SK-N-SH treated with all-trans-retinoic acid at 6 μM for 48 hours (cell line): Measurements from ENCODE around the gene CDK10.

ENCODE experiments used
- ATAC-seq: fragments of 200-7000 bp; cut with Tn5 transposase; 3 replicates; pipeline ENCODE4 v1.9.1; 2020; ENCODE audit warnings: mild to moderate bottlenecking, moderate library complexity
- BACH2 ChIP-seq: fragments of 250-450 bp; sonication (Bioruptor Pico); IDR thresholded peaks from 2 replicates; pipeline ENCODE4 v1.9.0; 2021; ENCODE audit warnings: mild to moderate bottlenecking, borderline replicate concordance
- CSRNP3 ChIP-seq: fragments of 250-450 bp; sonication (Bioruptor Pico); IDR thresholded peaks from 2 replicates; pipeline ENCODE4 v1.5.1; 2021; ENCODE audit warnings: mild to moderate bottlenecking, moderate library complexity
- ESRRG ChIP-seq: fragments of 250-450 bp; sonication (Bioruptor Pico); IDR thresholded peaks from 2 replicates; pipeline ENCODE4 v1.6.1; 2021; ENCODE audit warnings: mild to moderate bottlenecking
- GLIS3 ChIP-seq: fragments of 250-450 bp; sonication (Bioruptor Pico); IDR thresholded peaks from 2 replicates; pipeline ENCODE4 v1.5.0; 2020; ENCODE audit warnings: mild to moderate bottlenecking, moderate library complexity
- OSR1 ChIP-seq: fragments of 250-450 bp; sonication (Bioruptor Pico); IDR thresholded peaks from 2 replicates; pipeline ENCODE4 v1.8.0; 2022; ENCODE audit warnings: moderate library complexity, mild to moderate bottlenecking, inconsistent platforms
- PPARA ChIP-seq: fragments of 250-450 bp; sonication (Bioruptor Pico); IDR thresholded peaks from 2 replicates; pipeline ENCODE4 v1.5.0; 2020; ENCODE audit warnings: mild to moderate bottlenecking, borderline replicate concordance
- RARB ChIP-seq: fragments of 250-450 bp; sonication (Bioruptor Pico); IDR thresholded peaks from 2 replicates; pipeline ENCODE4 v1.8.0; 2021; ENCODE audit warnings: mild to moderate bottlenecking, moderate library complexity
- SNAI2 ChIP-seq: fragments of 250-450 bp; sonication (Bioruptor Pico); IDR thresholded peaks from 2 replicates; pipeline ENCODE4 v1.5.0; 2020; ENCODE audit warnings: mild to moderate bottlenecking, moderate library complexity
- TCF4 ChIP-seq: fragments of 250-450 bp; sonication (Bioruptor Pico); IDR thresholded peaks from 2 replicates; pipeline ENCODE4 v1.8.0; 2021; ENCODE audit warnings: mild to moderate bottlenecking, moderate library complexity, borderline replicate concordance
- TOX ChIP-seq: fragments of 250-450 bp; sonication (Bioruptor Pico); IDR thresholded peaks from 2 replicates; pipeline ENCODE4 v1.8.0; 2021; ENCODE audit warnings: mild to moderate bottlenecking, moderate library complexity, borderline replicate concordance
- TSHZ2 ChIP-seq: fragments of 250-450 bp; sonication (Bioruptor Pico); IDR thresholded peaks from 2 replicates; pipeline ENCODE4 v1.5.0; 2020; ENCODE audit warnings: mild to moderate bottlenecking, moderate library complexity
- ZC3H10 ChIP-seq: fragments of 250-450 bp; sonication (Bioruptor Pico); IDR thresholded peaks from 2 replicates; pipeline ENCODE4 v1.5.1; 2021; ENCODE audit warnings: mild to moderate bottlenecking, moderate library complexity
- ZFP3 ChIP-seq: fragments of 250-450 bp; sonication (Bioruptor Pico); IDR thresholded peaks from 2 replicates; pipeline ENCODE4 v1.5.0; 2020; ENCODE audit warnings: mild to moderate bottlenecking, moderate library complexity
- ZFP30 ChIP-seq: fragments of 450-650 bp; formaldehyde crosslinking; IDR thresholded peaks from 2 replicates; pipeline ENCODE4 v1.5.0; 2022; ENCODE audit warnings: mild to moderate bottlenecking, moderate library complexity
- ZNF565 ChIP-seq: fragments of 450-650 bp; formaldehyde crosslinking; conservative IDR thresholded peaks from 2 replicates; pipeline ENCODE4 v1.5.0; 2020; ENCODE audit warnings: low read depth, mild to moderate bottlenecking, moderate library complexity
- ZNF70 ChIP-seq: fragments of 450-650 bp; formaldehyde crosslinking; IDR thresholded peaks from 2 replicates; pipeline ENCODE4 v1.5.0; 2020; ENCODE audit warnings: mild to moderate bottlenecking, moderate library complexity
- ZNF8 ChIP-seq: fragments of 450-650 bp; formaldehyde crosslinking; IDR thresholded peaks from 2 replicates; pipeline ENCODE4 v1.5.0; 2020; ENCODE audit warnings: mild to moderate bottlenecking, moderate library complexity
- TF ChIP-seq, protein P1 (sequence below): fragments of 250-450 bp; sonication (Bioruptor Pico); IDR thresholded peaks from 2 replicates; pipeline ENCODE4 v1.5.1; 2020; ENCODE audit warnings: low read depth, mild to moderate bottlenecking, moderate library complexity
- TF ChIP-seq, protein P2 (sequence below): fragments of 250-450 bp; sonication (Bioruptor Pico); IDR thresholded peaks from 2 replicates; pipeline ENCODE4 v1.8.0; 2020; ENCODE audit warnings: mild to moderate bottlenecking, moderate library complexity, borderline replicate concordance

The CDK10 gene

DNA sequence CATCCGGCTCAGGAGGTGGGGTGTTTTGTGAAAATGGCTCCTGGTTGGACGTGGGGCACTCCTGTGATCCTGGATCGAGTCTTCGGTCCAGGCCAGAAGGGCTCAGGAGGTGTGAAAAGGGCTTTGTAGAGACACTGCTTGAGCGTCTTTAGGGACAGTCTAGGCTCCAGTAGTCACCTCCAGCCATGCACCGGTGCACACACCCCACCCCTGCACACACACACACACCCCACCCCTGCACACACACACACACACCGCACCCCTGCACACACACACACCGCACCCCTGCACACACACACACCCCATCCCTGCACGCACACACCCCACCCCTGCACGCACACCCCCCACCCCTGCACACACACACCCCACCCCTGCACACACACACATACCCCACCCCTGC, 48.0 kb upstream of the CDK10 start:
- ATAC-seq = no peak

DNA sequence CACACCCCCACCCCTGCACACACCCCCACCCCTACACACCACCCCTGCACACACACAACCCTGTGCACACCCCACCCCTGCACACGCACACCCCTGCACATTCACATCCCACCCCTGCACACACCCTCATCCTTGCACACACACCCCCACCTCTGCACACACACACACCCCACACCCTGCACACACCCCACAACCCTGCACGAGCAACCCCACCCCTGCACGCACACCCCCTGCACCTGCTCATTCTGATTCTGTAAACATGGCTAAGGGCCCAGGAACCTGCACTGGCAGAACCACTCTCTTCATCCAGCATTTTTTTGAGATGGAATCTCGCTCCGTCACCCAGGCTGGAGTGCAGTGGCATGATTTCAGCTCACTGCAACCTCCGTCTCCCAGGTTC, 47.1 kb upstream of the CDK10 start:
- TF ChIP-seq TOX (CRISPR knock-in tag) = no peak
- no peak for TF ChIP-seq ESRRG
- no peak for TF ChIP-seq OSR1 (CRISPR knock-in tag)
- no peak for TF ChIP-seq ZFP30 (CRISPR knock-in tag)
- TF ChIP-seq SNAI2 (CRISPR knock-in tag) = no peak
- TF ChIP-seq, protein P1, sequence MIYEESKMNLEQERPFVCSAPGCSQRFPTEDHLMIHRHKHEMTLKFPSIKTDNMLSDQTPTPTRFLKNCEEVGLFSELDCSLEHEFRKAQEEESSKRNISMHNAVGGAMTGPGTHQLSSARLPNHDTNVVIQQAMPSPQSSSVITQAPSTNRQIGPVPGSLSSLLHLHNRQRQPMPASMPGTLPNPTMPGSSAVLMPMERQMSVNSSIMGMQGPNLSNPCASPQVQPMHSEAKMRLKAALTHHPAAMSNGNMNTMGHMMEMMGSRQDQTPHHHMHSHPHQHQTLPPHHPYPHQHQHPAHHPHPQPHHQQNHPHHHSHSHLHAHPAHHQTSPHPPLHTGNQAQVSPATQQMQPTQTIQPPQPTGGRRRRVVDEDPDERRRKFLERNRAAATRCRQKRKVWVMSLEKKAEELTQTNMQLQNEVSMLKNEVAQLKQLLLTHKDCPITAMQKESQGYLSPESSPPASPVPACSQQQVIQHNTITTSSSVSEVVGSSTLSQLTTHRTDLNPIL = no peak
- TF ChIP-seq PPARA (CRISPR knock-in tag) = no peak
- TF ChIP-seq TSHZ2 (CRISPR knock-in tag) = no peak
- TF ChIP-seq ZNF565 = no peak
- TF ChIP-seq ZC3H10 (CRISPR knock-in tag) = no peak
- no peak for TF ChIP-seq RARB (CRISPR knock-in tag)
- ATAC-seq = no peak

More for the DNA sequence above, 48.0 kb upstream of the CDK10 start:
- TF ChIP-seq TOX (CRISPR knock-in tag) (no peak), CSRNP3 (no peak), GLIS3 (CRISPR knock-in tag) (no peak), PPARA (CRISPR knock-in tag) (no peak), TCF4 (CRISPR knock-in tag) (no peak), ZNF8 (CRISPR knock-in tag) (no peak), ZNF70 (CRISPR knock-in tag) (no peak), RARB (CRISPR knock-in tag) (no peak), ZFP3 (CRISPR knock-in tag) (no peak)
- TF ChIP-seq, protein P2, sequence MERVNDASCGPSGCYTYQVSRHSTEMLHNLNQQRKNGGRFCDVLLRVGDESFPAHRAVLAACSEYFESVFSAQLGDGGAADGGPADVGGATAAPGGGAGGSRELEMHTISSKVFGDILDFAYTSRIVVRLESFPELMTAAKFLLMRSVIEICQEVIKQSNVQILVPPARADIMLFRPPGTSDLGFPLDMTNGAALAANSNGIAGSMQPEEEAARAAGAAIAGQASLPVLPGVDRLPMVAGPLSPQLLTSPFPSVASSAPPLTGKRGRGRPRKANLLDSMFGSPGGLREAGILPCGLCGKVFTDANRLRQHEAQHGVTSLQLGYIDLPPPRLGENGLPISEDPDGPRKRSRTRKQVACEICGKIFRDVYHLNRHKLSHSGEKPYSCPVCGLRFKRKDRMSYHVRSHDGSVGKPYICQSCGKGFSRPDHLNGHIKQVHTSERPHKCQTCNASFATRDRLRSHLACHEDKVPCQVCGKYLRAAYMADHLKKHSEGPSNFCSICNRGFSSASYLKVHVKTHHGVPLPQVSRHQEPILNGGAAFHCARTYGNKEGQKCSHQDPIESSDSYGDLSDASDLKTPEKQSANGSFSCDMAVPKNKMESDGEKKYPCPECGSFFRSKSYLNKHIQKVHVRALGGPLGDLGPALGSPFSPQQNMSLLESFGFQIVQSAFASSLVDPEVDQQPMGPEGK = no peak

- TF ChIP-seq, protein P1 = no peak
- no peak for TF ChIP-seq BACH2 (CRISPR knock-in tag)
- TF ChIP-seq ZFP30 (CRISPR knock-in tag) = no peak
- TF ChIP-seq ZNF70 (CRISPR knock-in tag) = no peak
- TF ChIP-seq ESRRG = no peak
- no peak for TF ChIP-seq PPARA (CRISPR knock-in tag)
- no peak for TF ChIP-seq ZNF565
- ATAC-seq = peak; percentile 4
Observed at GRCh38 chr16:89641458-89642119, 44.9 kb upstream of the CDK10 start.

GRCh38 chr16:89642574-89642973, 43.9 kb upstream of the CDK10 start:
- peak; percentile 6; the same call in 2 of the 3 replicates for ATAC-seq
- no peak for TF ChIP-seq PPARA (CRISPR knock-in tag)
- TF ChIP-seq, all 23 proteins: peak for 0
